ENCODE data around the gene SETD3. TPM values are rescaled to one million over a fixed set of nuclear protein-coding genes. Genes with fewer than 3 reads are reported as not detected.

The SETD3 gene
- polyA plus RNA-seq, 2 donors, result 15.4 to 25.2 TPM

DNA sequence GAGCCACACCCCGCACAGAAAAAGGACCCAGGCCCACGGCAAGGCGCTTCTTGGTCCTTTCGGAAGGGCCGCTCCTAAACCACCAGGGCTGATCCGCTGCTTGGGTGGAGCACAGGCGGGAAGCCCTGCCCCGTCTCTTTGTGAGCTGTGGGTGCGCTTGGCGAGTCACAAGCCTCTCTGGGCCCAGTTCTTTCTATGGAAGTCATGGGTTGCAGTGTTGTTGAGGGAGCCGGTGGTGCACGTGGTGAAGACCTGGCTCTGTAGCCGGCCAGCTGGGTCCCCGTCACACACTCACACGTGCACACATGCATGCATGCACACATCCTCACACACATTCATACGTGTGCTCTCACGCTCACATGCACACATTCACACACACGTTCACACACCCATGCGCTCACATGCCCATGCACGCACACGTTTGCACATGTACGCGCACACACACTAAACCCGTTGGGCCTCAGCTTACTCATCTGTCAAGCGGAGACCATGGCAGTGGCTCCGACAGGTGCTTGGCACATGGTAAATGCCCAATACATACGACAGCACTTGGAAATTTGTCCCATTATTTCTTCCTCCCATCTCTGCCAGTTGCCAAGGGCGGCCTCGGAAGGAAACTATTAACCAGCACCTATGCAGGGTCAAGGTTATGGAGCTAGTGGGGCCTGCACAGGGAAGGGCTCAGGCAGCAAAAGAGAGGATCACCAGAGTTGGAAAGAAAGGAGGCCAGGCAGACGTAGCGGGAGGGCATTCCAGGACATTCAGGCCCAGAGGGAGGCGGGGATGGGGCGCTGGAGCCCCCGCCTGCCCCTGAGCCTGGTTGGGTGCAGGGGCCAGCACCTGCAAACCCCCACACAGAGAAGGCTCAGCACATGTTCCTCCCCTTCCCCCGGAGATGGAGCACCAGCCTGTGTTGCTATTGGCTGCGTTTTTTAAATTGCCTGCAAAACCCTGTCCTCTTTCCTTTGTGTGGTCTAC lies 96.9 kb downstream of the SETD3 start:
- H3K4me1 ChIP-seq (ENCODE audit: control insufficient read depth in 2 of 2, insufficient read depth in 2 of 2, low read length in 1 of 2), result peaks cover 0 to 4% of the 10 kb centered on the region in 2 donors
- H3K4me3 ChIP-seq (ENCODE audit: low read depth in 1 of 2, low read length in 2 of 2), result no peak overlapping the region
- peaks cover 0 to 2% of the 10 kb centered on the region in 2 donors for H3K27me3 ChIP-seq (ENCODE audit: control insufficient read depth in 1 of 2, insufficient read depth in 2 of 2, low read length in 2 of 2)
- H3K9me3 ChIP-seq (ENCODE audit: control insufficient read depth in 2 of 2, insufficient read depth in 1 of 2, low read depth in 1 of 2, low read length in 1 of 2), result peaks cover 0 to 4% of the 10 kb centered on the region in 2 donors
- H3K36me3 ChIP-seq (ENCODE audit: control insufficient read depth in 2 of 2, insufficient read depth in 2 of 2, low read length in 1 of 2), result no peaks in the 10 kb centered on the region
- WGBS, 2 donors, result 81 to 84% methylated on average over 36 of the region's 36 CpGs
- H3K27ac ChIP-seq (ENCODE audit: low read depth in 2 of 2, low read length in 1 of 2), result no peak overlapping the region

DNA sequence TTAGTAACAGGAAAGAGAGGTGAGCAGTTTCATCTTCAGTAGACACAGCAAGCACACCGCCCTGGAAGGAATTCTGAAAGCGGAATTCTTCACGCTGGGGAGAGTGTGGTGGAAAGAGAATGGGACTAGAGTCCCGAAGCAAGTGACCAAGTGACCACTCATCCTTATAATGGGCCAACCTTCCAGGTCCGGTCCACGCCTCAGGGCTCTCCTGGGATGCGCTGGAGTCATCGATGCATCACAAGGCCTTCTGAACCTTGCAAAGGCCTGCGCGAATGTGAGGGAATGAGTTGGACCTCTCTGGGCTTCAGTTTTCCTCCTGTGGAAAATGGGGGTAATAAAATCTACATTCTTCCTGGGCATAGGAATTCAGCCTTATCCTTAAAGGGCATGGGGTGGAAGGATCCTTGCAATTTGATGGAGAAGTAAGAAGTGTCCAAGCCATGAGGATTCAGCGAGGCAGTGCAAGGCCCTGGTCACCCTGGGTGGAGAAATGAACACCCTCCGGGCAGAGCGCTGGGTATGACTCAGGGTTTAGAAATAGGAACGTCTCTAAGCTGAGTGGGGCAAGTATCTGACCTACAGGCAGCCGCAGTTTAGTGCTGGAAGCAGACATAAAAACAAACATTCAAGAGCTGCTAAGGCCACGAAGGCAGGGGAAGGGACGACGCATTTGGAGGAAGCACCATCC lies 97.7 kb downstream of the SETD3 start:
- peaks cover 0 to 4% of the 10 kb centered on the region in 2 donors for H3K4me1 ChIP-seq (ENCODE audit: control insufficient read depth in 2 of 2, insufficient read depth in 2 of 2, low read length in 1 of 2)
- H3K4me3 ChIP-seq (ENCODE audit: low read depth in 1 of 2, low read length in 2 of 2), result no peak overlapping the region
- H3K36me3 ChIP-seq (ENCODE audit: control insufficient read depth in 2 of 2, insufficient read depth in 2 of 2, low read length in 1 of 2), result no peaks in the 10 kb centered on the region
- no peak overlapping the region for H3K27ac ChIP-seq (ENCODE audit: low read depth in 2 of 2, low read length in 1 of 2)
- H3K9me3 ChIP-seq (ENCODE audit: control insufficient read depth in 2 of 2, insufficient read depth in 1 of 2, low read depth in 1 of 2, low read length in 1 of 2), result peaks cover 0 to 4% of the 10 kb centered on the region in 2 donors
- peaks cover 0 to 2% of the 10 kb centered on the region in 2 donors for H3K27me3 ChIP-seq (ENCODE audit: control insufficient read depth in 1 of 2, insufficient read depth in 2 of 2, low read length in 2 of 2)
- 83 to 85% methylated on average over 18 of the region's 18 CpGs for WGBS, 2 donors

DNA sequence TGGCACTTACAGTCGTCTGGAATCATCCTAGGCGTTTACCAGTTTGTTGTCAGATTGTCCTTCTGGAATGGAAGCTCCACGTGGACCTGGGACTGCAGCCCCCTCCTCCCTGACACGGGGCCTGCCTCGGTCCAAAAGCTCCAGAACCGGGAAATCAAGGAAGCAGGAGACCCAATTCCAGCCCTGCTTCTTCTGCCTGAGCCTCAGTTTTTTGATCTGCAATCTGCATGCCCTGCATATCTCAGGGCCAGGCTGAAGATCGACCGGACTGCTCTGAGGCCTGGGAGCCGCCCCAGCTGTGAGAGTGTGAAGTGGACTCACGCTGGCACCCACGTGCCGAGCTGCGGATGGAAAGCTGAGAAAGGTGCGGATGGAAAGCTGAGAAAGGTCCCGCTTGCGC lies 98.6 kb downstream of the SETD3 start:
- H3K4me3 ChIP-seq (ENCODE audit: low read depth in 1 of 2, low read length in 2 of 2), result no peak overlapping the region
- no peaks in the 10 kb centered on the region for H3K36me3 ChIP-seq (ENCODE audit: control insufficient read depth in 2 of 2, insufficient read depth in 2 of 2, low read length in 1 of 2)
- H3K4me1 ChIP-seq (ENCODE audit: control insufficient read depth in 2 of 2, insufficient read depth in 2 of 2, low read length in 1 of 2), result peaks cover 0 to 4% of the 10 kb centered on the region in 2 donors
- H3K27ac ChIP-seq (ENCODE audit: low read depth in 2 of 2, low read length in 1 of 2), result no peak overlapping the region
- H3K27me3 ChIP-seq (ENCODE audit: control insufficient read depth in 1 of 2, insufficient read depth in 2 of 2, low read length in 2 of 2), result peaks cover 0 to 2% of the 10 kb centered on the region in 2 donors
- WGBS, 2 donors, result 65 to 68% methylated on average over 16 of the region's 16 CpGs
- H3K9me3 ChIP-seq (ENCODE audit: control insufficient read depth in 2 of 2, insufficient read depth in 1 of 2, low read depth in 1 of 2, low read length in 1 of 2), result peaks cover 0 to 4% of the 10 kb centered on the region in 2 donors

DNA sequence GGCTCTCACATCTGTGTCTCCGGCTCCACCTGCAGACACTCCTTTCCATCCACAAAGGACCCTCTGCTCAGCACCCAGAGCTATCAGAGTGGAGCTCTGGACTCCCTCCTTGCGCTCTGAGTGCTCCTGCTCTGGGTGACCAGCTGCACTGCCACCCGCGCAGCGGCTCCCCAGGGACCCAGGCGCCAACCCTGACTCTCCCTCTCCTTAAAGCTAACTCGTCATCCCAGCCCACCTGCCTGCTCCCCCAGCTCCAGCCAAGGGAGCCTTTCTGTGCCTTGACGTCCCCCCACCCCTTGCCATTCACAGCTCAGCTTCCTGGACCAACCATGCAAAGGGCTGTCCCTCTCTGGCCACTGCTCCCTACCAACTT lies 99.0 kb downstream of the SETD3 start:
- Histone ChIP-seq H3K9me3 (ENCODE audit: control insufficient read depth in 2 of 2, insufficient read depth in 1 of 2, low read depth in 1 of 2, low read length in 1 of 2) (peaks cover 0 to 4% of the 10 kb centered on the region in 2 donors), H3K4me3 (ENCODE audit: low read depth in 1 of 2, low read length in 2 of 2) (no peak overlapping the region), H3K4me1 (ENCODE audit: control insufficient read depth in 2 of 2, insufficient read depth in 2 of 2, low read length in 1 of 2) (peaks cover 0 to 4% of the 10 kb centered on the region in 2 donors), H3K27ac (ENCODE audit: low read depth in 2 of 2, low read length in 1 of 2) (no peak overlapping the region), H3K27me3 (ENCODE audit: control insufficient read depth in 1 of 2, insufficient read depth in 2 of 2, low read length in 2 of 2) (peaks cover 0 to 2% of the 10 kb centered on the region in 2 donors), H3K36me3 (ENCODE audit: control insufficient read depth in 2 of 2, insufficient read depth in 2 of 2, low read length in 1 of 2) (no peaks in the 10 kb centered on the region)
- WGBS, 2 donors, result 74 to 89% methylated on average over 7 to 8 of the region's 8 CpGs

DNA sequence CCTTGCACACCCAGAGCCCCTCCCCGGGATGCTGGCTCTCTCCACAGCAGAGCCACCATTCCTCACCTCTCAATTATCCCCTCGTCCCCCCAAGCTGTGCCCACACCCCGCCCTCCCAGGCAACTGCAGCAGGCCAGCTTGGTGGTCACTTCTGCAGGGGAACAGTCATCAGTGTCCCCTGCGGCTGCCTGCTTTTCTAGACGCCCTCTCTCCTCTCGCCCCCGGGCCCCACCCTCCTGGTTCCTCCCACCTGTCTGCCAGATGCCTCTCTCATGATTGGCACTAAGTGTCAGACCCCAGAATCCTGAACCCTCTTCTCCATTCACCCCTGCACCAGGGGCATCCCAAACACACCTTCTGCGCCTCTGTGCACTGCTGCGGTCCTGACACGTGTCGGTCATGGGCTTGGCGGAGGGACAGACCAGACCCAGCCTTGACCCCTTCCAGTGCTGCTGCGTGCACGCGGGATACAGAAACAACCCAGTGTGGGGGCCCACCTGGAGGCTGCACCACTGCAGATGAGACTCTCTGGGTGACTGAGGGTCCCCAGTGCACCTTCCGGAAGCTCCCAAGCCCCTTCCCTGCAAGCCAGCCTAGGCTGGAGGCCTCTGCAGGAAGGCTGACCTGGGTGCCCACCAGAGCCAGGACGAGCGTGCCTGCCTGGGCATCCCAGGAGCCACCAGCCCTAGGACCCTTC lies 99.5 kb downstream of the SETD3 start:
- no peak overlapping the region for H3K4me3 ChIP-seq (ENCODE audit: low read depth in 1 of 2, low read length in 2 of 2)
- H3K4me1 ChIP-seq (ENCODE audit: control insufficient read depth in 2 of 2, insufficient read depth in 2 of 2, low read length in 1 of 2), result peaks cover 0 to 4% of the 10 kb centered on the region in 2 donors
- H3K27me3 ChIP-seq (ENCODE audit: control insufficient read depth in 1 of 2, insufficient read depth in 2 of 2, low read length in 2 of 2), result peaks cover 0 to 2% of the 10 kb centered on the region in 2 donors
- WGBS, 2 donors, result 69 to 75% methylated on average over 18 of the region's 18 CpGs
- no peaks in the 10 kb centered on the region for H3K36me3 ChIP-seq (ENCODE audit: control insufficient read depth in 2 of 2, insufficient read depth in 2 of 2, low read length in 1 of 2)
- H3K9me3 ChIP-seq (ENCODE audit: control insufficient read depth in 2 of 2, insufficient read depth in 1 of 2, low read depth in 1 of 2, low read length in 1 of 2), result peaks cover 0 to 4% of the 10 kb centered on the region in 2 donors
- no peak overlapping the region for H3K27ac ChIP-seq (ENCODE audit: low read depth in 2 of 2, low read length in 1 of 2)

DNA sequence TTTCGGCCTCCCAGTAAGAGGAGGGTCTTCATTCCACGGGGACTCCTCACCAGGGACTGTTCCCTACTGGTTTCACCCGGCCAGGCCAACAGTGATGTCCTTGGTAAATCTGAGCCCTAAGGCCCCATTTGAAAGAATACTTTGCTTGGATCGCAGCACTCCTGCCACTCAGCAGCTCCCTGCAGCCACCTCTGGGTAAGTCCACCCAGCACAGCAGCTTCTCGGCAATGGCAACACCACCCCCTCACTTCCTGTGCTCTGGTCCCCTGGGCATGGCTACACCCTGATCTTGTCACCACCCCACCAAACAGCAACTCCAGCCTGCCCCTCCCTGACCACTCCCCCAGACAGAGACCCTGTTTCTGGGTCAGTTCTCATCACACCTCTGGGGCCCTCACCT lies 100.3 kb downstream of the SETD3 start:
- peaks cover 0 to 4% of the 10 kb centered on the region in 2 donors for H3K9me3 ChIP-seq (ENCODE audit: control insufficient read depth in 2 of 2, insufficient read depth in 1 of 2, low read depth in 1 of 2, low read length in 1 of 2)
- H3K4me3 ChIP-seq (ENCODE audit: low read depth in 1 of 2, low read length in 2 of 2), result no peak overlapping the region
- peaks cover 0 to 4% of the 10 kb centered on the region in 2 donors for H3K4me1 ChIP-seq (ENCODE audit: control insufficient read depth in 2 of 2, insufficient read depth in 2 of 2, low read length in 1 of 2)
- peaks cover 0 to 2% of the 10 kb centered on the region in 2 donors for H3K27me3 ChIP-seq (ENCODE audit: control insufficient read depth in 1 of 2, insufficient read depth in 2 of 2, low read length in 2 of 2)
- 46 to 49% methylated on average over 5 of the region's 5 CpGs for WGBS, 2 donors
- no peak overlapping the region for H3K27ac ChIP-seq (ENCODE audit: low read depth in 2 of 2, low read length in 1 of 2)
- no peaks in the 10 kb centered on the region for H3K36me3 ChIP-seq (ENCODE audit: control insufficient read depth in 2 of 2, insufficient read depth in 2 of 2, low read length in 1 of 2)

DNA sequence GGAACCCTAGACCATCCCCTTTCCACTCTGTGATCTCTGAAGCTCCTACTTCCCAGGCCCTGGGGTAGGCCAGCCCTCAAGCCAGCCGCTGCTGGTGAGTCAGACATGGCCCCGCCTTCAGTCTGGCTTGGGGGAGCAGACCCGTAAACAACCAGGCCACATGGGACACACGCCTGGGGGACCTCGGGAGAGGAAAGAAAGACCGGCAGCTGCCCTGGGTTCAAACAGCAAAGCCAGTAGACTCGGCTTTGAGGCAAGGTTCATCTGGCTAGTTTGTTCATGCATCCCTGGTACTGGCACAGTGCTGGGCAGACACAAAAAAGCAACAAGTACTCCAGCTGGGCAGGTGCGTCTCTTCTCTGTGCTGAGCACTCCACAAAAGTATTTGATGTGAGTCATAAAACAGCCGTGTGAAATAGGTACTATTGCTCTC lies 101.9 kb downstream of the SETD3 start:
- Histone ChIP-seq H3K27ac (ENCODE audit: low read depth in 2 of 2, low read length in 1 of 2) (no peak overlapping the region), H3K9me3 (ENCODE audit: control insufficient read depth in 2 of 2, insufficient read depth in 1 of 2, low read depth in 1 of 2, low read length in 1 of 2) (peaks cover 0 to 3% of the 10 kb centered on the region in 2 donors), H3K4me1 (ENCODE audit: control insufficient read depth in 2 of 2, insufficient read depth in 2 of 2, low read length in 1 of 2) (peaks cover 0 to 4% of the 10 kb centered on the region in 2 donors), H3K36me3 (ENCODE audit: control insufficient read depth in 2 of 2, insufficient read depth in 2 of 2, low read length in 1 of 2) (no peaks in the 10 kb centered on the region), H3K4me3 (ENCODE audit: low read depth in 1 of 2, low read length in 2 of 2) (no peak overlapping the region), H3K27me3 (ENCODE audit: control insufficient read depth in 1 of 2, insufficient read depth in 2 of 2, low read length in 2 of 2) (peaks cover 0 to 6% of the 10 kb centered on the region in 2 donors)
- 37 to 49% methylated on average over 9 of the region's 9 CpGs for WGBS, 2 donors

DNA sequence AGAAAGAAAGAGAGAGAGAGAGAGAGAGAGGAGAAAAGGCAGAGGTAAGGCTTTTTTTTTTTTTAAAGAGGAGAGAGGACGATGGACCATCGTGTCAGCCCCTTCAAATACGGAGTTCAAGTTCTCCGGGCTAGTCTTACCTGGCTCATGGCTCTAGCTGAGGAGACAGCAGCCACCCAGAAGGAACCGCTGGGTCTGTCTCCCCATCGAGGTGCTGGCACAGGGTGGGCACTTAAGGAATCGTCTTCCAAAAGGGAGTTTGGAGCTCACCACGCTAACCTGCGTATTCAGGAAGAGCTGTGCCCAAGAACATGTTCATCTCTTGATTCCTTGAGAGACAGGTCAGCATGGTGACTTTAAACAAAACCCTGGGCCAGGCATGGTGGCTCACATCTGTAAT lies 102.7 kb downstream of the SETD3 start:
- Histone ChIP-seq H3K4me3 (ENCODE audit: low read depth in 1 of 2, low read length in 2 of 2) (no peak overlapping the region), H3K27ac (ENCODE audit: low read depth in 2 of 2, low read length in 1 of 2) (no peak overlapping the region), H3K9me3 (ENCODE audit: control insufficient read depth in 2 of 2, insufficient read depth in 1 of 2, low read depth in 1 of 2, low read length in 1 of 2) (no peaks in the 10 kb centered on the region), H3K27me3 (ENCODE audit: control insufficient read depth in 1 of 2, insufficient read depth in 2 of 2, low read length in 2 of 2) (peaks cover 0 to 6% of the 10 kb centered on the region in 2 donors), H3K4me1 (ENCODE audit: control insufficient read depth in 2 of 2, insufficient read depth in 2 of 2, low read length in 1 of 2) (peaks cover 0 to 4% of the 10 kb centered on the region in 2 donors), H3K36me3 (ENCODE audit: control insufficient read depth in 2 of 2, insufficient read depth in 2 of 2, low read length in 1 of 2) (no peaks in the 10 kb centered on the region)
- WGBS, 2 donors, result 84 to 91% methylated on average over 9 of the region's 9 CpGs

DNA sequence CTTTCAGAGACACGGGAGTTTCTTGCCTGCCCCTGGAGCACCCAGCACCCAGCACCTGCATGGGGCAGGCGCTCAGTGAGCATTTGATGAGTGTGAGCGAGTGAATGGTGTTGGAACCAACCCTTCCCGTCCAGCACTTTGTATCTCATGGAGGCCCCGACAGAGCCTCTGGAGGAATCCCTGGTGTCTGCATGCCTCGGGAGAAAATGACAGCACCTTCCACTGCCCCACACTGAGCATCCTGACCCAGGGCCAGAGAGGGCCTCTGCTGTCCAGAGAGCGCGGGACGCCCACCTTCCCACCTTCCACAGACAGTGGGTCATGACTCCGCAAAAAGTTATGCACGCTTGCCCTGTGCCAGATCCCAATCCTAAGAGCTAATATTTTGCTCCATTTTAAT lies 105.7 kb downstream of the SETD3 start:
- peaks cover 0 to 3% of the 10 kb centered on the region in 2 donors for H3K27me3 ChIP-seq (ENCODE audit: control insufficient read depth in 1 of 2, insufficient read depth in 2 of 2, low read length in 2 of 2)
- H3K9me3 ChIP-seq (ENCODE audit: control insufficient read depth in 2 of 2, insufficient read depth in 1 of 2, low read depth in 1 of 2, low read length in 1 of 2), result no peaks in the 10 kb centered on the region
- peaks cover 0 to 2% of the 10 kb centered on the region in 2 donors for H3K4me1 ChIP-seq (ENCODE audit: control insufficient read depth in 2 of 2, insufficient read depth in 2 of 2, low read length in 1 of 2)
- no peak overlapping the region for H3K4me3 ChIP-seq (ENCODE audit: low read depth in 1 of 2, low read length in 2 of 2)
- no peaks in the 10 kb centered on the region for H3K36me3 ChIP-seq (ENCODE audit: control insufficient read depth in 2 of 2, insufficient read depth in 2 of 2, low read length in 1 of 2)
- 83% methylated on average over 11 of the region's 11 CpGs for WGBS, 2 donors
- H3K27ac ChIP-seq (ENCODE audit: low read depth in 2 of 2, low read length in 1 of 2), result no peak overlapping the region
